HCT116 (cell line): ENCODE measurements around the gene YIPF2. TPM values are rescaled to one million over a fixed set of nuclear protein-coding genes. Genes with fewer than 3 reads are reported as not detected.
A peak's percentile ranks its signal among the peaks of the same experiment; 100 is the strongest.

Experiments
- ATAC-seq: fragments of 200-7000 bp; cut with Tn5 transposase; 2 replicates; pipeline ENCODE4 v1.9.1; 2020; ENCODE audit warnings: mild to moderate bottlenecking, moderate library complexity
- BruUV-seq: library from RNA; stranded (reverse); fragments of 400-500 nt; replicated peaks from 2 replicates; lab custom pipeline; 2021; lab: Mats Ljungman, UMichigan
- CTCF ChIA-PET: fragments of 300-600 bp; sonication (Branson Sonifier 250); formaldehyde crosslinking; loops from one replicate; lab custom pipeline; 2021; ENCODE audit warnings: antibody characterized with exemption; lab: Charles Lee
- POLR2A ChIA-PET: fragments of 300-600, 350-600 bp; sonication (Branson Sonifier 250); formaldehyde crosslinking; loops from one replicate; lab custom pipeline; 2021; ENCODE audit warnings: antibody characterized with exemption; lab: Charles Lee
- RAD21 ChIA-PET, 2 experiments: fragments of 300-600 bp; sonication (Branson Sonifier 250); formaldehyde crosslinking; loops; one replicate each; lab custom pipeline; 2023; ENCODE audit warnings: low total read pairs in 2 of 2; ENCODE audit not compliant: uncharacterized antibody in 2 of 2, unreplicated experiment in 2 of 2, low non-redundant PET in 1 of 2; lab: Charles Lee
- DNase-seq: peaks from one replicate; pipeline ENCODE4 v3.0.0-alpha.2; 2010; ENCODE audit warnings: low read depth, low spot score
- H2AFZ ChIP-seq: fragments of 200-600 bp; shearing (Covaris generic), sonication (generic); 2 replicates; pipeline ENCODE4 v1.6.1; 2017; ENCODE audit warnings: low read depth, mixed run types, mixed read lengths, antibody characterized with exemption, low read length; ENCODE audit not compliant: poor library complexity, severe bottlenecking
- H3K27ac ChIP-seq: 2 replicates; pipeline ENCODE4 v1.5.1; 2012; ENCODE audit warnings: low read depth, low read length
- H3K27me3 ChIP-seq: fragments of 200-600 bp; sonication (generic); 2 replicates; pipeline ENCODE4 v1.6.1; 2016; ENCODE audit warnings: mixed run types, low read length, mixed read lengths; ENCODE audit not compliant: insufficient read depth
- H3K36me3 ChIP-seq, 2 experiments: fragments of 200-500 bp in 1 of 2; fragments of 200-600 bp in 1 of 2; sonication (Bioruptor generic) in 1 of 2; sonication (generic) in 1 of 2; 2 replicates each; pipeline versions ENCODE4 v1.5.1 to v1.6.1; 2014 to 2016; ENCODE audit warnings: low read length in 2 of 2, inconsistent platforms in 1 of 2, mixed read lengths in 1 of 2, mixed run types in 1 of 2; ENCODE audit not compliant: insufficient read depth in 2 of 2, control insufficient read depth in 1 of 2
- H3K4me1 ChIP-seq, 2 experiments: fragments of 200-600 bp in 1 of 2; sonication (generic) in 1 of 2; 2 replicates each; pipeline versions ENCODE4 v1.5.1 to v1.6.1; 2012 to 2017; ENCODE audit warnings: low read length in 2 of 2, inconsistent platforms in 1 of 2, mild to moderate bottlenecking in 1 of 2, mixed read lengths in 1 of 2, mixed run types in 1 of 2, moderate library complexity in 1 of 2; ENCODE audit not compliant: insufficient read depth in 2 of 2, control insufficient read depth in 1 of 2
- H3K4me2 ChIP-seq: fragments of 200-600 bp; sonication (generic); 2 replicates; pipeline ENCODE4 v1.6.1; 2017; ENCODE audit warnings: mixed run types, low read length, mixed read lengths
- H3K4me3 ChIP-seq, 2 experiments: fragments of 200-600 bp in 1 of 2; sonication (generic) in 1 of 2; replicated peaks in 1 of 2; 2 replicates each; pipeline ENCODE4 v1.5.1; 2011 to 2016; ENCODE audit warnings: low read length in 2 of 2, control low read depth in 1 of 2, low read depth in 1 of 2, mild to moderate bottlenecking in 1 of 2, mixed read lengths in 1 of 2, mixed run types in 1 of 2
- H3K79me2 ChIP-seq: fragments of 200-600 bp; sonication (generic); 2 replicates; pipeline ENCODE4 v1.6.1; 2017; ENCODE audit warnings: mild to moderate bottlenecking, mixed run types, low read length, moderate library complexity, mixed read lengths; ENCODE audit not compliant: insufficient read depth
- H3K9ac ChIP-seq: fragments of 200-600 bp; sonication (generic); 2 replicates; pipeline ENCODE4 v1.6.1; 2016; ENCODE audit warnings: low read length, mixed read lengths
- H3K9me2 ChIP-seq: fragments of 200-600 bp; sonication (generic), shearing (Covaris generic); 2 replicates; pipeline ENCODE4 v1.6.1; 2017; ENCODE audit warnings: mixed run types, mild to moderate bottlenecking, moderate library complexity; ENCODE audit not compliant: insufficient read depth
- H3K9me3 ChIP-seq, 2 experiments: fragments of 200-500 bp in 1 of 2; fragments of 200-600 bp in 1 of 2; sonication (Bioruptor generic) in 1 of 2; sonication (generic) in 1 of 2; 2 replicates each; pipeline ENCODE4 v1.6.1; 2014 to 2017; ENCODE audit warnings: low read length in 2 of 2, mixed read lengths in 2 of 2, inconsistent platforms in 1 of 2, low read depth in 1 of 2, mild to moderate bottlenecking in 1 of 2, mixed run types in 1 of 2, moderate library complexity in 1 of 2; ENCODE audit not compliant: control insufficient read depth in 1 of 2, insufficient read depth in 1 of 2
- H4K20me1 ChIP-seq: fragments of 200-600 bp; sonication (generic), shearing (Covaris generic); 2 replicates; pipeline ENCODE4 v1.6.1; 2017; ENCODE audit warnings: mixed run types, mild to moderate bottlenecking, moderate library complexity; ENCODE audit not compliant: insufficient read depth
- JUND ChIP-seq: IDR thresholded peaks from 2 replicates; pipeline ENCODE4 v1.6.1; 2012
- SIN3A ChIP-seq: IDR thresholded peaks from 2 replicates; pipeline ENCODE4 v1.6.1; 2012; ENCODE audit warnings: low read depth
- SP1 ChIP-seq: IDR thresholded peaks from 2 replicates; pipeline ENCODE4 v1.6.1; 2012; ENCODE audit warnings: low read depth
- SRF ChIP-seq: IDR thresholded peaks from 2 replicates; pipeline ENCODE4 v1.6.1; 2012; ENCODE audit warnings: low read depth
- TCF7L2 ChIP-seq: IDR thresholded peaks from 2 replicates; pipeline ENCODE4 v1.7.0; 2011; ENCODE audit warnings: borderline replicate concordance, inconsistent platforms; ENCODE audit not compliant: insufficient read depth, insufficient read length; ENCODE audit errors: extremely low read depth
- ZFX ChIP-seq: fragments of 450-650 bp; IDR thresholded peaks from 2 replicates; pipeline ENCODE4 v1.6.1; 2017
- intact Hi-C: fragments of 100-400 bp; cut with micrococcal nuclease; formaldehyde crosslinking; loops from 2 replicates; pipeline ENCODE4 v1.10.0; 2022
- total RNA-seq: library from RNA; stranded (reverse); gene quantifications from one replicate; pipeline ENCODE4 v1.2.1, GENCODE V29; 2021; ENCODE audit not compliant: unreplicated experiment
- TF ChIP-seq, protein P1 (sequence below), 3 experiments: fragments of 200-600 bp in 1 of 3; sonication (generic) in 1 of 3; IDR thresholded peaks in 2 of 3; conservative IDR thresholded peaks in 1 of 3; 2 replicates each; pipeline ENCODE4 v1.5.1; 2012 to 2017; ENCODE audit warnings: low read depth in 2 of 3, low read length in 2 of 3, antibody characterized with exemption in 1 of 3, borderline replicate concordance in 1 of 3, control low read depth in 1 of 3, mild to moderate bottlenecking in 1 of 3, mixed read lengths in 1 of 3, mixed run types in 1 of 3, moderate library complexity in 1 of 3; ENCODE audit not compliant: insufficient read depth in 1 of 3
- TF ChIP-seq, protein P2 (sequence below): IDR thresholded peaks from 2 replicates; pipeline ENCODE4 v1.6.1; 2011; ENCODE audit warnings: mild to moderate bottlenecking, low read length, moderate library complexity; ENCODE audit not compliant: insufficient replicate concordance; ENCODE audit errors: extremely low read depth

Gene YIPF2
- total RNA-seq, 1 experiment from 2014 or later: 44.7 TPM

DNA sequence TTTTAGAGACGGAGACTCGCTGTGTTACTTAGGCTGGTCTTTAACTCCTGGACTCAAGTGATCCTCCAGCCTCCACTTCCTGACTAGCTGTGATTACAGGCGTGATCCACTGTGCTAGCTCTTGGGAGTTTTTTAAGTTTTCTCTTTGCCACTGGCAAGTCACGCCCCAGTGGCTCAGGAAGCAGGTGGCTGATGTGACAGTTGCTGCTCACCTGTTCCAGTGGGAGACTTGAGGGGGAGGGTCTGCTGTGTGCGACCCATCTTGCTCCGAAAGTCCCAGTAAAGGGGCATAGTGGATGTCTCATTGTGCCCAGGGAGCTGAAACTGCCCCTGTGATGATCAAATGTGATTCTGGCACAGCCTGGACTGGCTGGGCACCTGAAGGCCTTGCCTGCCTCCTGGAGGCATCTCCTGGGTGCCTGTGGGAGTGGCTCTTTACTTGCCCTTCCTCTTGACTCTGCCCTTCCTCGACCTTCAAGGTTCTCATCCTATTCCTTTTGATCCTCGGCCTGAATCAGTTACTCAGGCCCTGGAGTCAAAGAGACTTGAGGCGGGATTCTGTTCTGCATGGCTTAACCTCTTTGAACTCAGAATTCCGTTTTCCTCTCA lies 40.2 kb upstream of the YIPF2 start:
- no peak for DNase-seq
- ChIA-PET RAD21 (no interaction called here), CTCF (interaction anchor here (0.8 kb wide), 1 partner anchor 32 kb away, joined by 3 read pairs; no protein-coding TSS in a partner anchor), POLR2A (interaction anchor here (1.5 kb wide), 1 partner anchor 27 kb away, joined by 4 read pairs; no protein-coding TSS in a partner anchor)
- H3K9me2 ChIP-seq: no peaks in the 10 kb centered on the region
- intact Hi-C loops: no loop called here
- TF ChIP-seq, protein P1, sequence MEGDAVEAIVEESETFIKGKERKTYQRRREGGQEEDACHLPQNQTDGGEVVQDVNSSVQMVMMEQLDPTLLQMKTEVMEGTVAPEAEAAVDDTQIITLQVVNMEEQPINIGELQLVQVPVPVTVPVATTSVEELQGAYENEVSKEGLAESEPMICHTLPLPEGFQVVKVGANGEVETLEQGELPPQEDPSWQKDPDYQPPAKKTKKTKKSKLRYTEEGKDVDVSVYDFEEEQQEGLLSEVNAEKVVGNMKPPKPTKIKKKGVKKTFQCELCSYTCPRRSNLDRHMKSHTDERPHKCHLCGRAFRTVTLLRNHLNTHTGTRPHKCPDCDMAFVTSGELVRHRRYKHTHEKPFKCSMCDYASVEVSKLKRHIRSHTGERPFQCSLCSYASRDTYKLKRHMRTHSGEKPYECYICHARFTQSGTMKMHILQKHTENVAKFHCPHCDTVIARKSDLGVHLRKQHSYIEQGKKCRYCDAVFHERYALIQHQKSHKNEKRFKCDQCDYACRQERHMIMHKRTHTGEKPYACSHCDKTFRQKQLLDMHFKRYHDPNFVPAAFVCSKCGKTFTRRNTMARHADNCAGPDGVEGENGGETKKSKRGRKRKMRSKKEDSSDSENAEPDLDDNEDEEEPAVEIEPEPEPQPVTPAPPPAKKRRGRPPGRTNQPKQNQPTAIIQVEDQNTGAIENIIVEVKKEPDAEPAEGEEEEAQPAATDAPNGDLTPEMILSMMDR (IDR thresholded peaks at IDR 0.05 in 2 of 3, conservative IDR thresholded peaks at IDR 0.05 in 1 of 3; ENCODE audit: borderline replicate concordance in 1 of 3, insufficient read depth in 1 of 3, low read depth in 2 of 3, low read length in 2 of 3): 0 out of 6 replicates have a peak, but pooled peaks of 1 of the 3 experiments have one; percentile 7
- no peak for TF ChIP-seq ZFX
- peak; percentile 46 for TF ChIP-seq TCF7L2
- peak overlapping the region; percentile 17; the same call in 1 of the 2 replicates for H3K27ac ChIP-seq
- H3K9ac ChIP-seq: no peak overlapping the region
- no peak overlapping the region for H3K4me3 ChIP-seq
- H3K36me3 ChIP-seq: peaks cover 0 to 10% of the 10 kb centered on the region in 2 experiments; a peak in 1 of 4 replicates
- H3K27me3 ChIP-seq: no peaks in the 10 kb centered on the region
- H3K4me2 ChIP-seq: no peak overlapping the region
- peak; percentile 46; the same call in 1 of the 2 replicates for ATAC-seq
- peaks cover 11 to 22% of the 10 kb centered on the region in 2 experiments for H3K4me1 ChIP-seq
- H2AFZ ChIP-seq: no peak overlapping the region
- H4K20me1 ChIP-seq: peaks cover 13% of the 10 kb centered on the region; the same call in 1 of the 2 replicates
- H3K79me2 ChIP-seq: peaks cover 95% of the 10 kb centered on the region
- H3K9me3 ChIP-seq: no peaks in the 10 kb centered on the region
- BruUV-seq: no TSS peak

DNA sequence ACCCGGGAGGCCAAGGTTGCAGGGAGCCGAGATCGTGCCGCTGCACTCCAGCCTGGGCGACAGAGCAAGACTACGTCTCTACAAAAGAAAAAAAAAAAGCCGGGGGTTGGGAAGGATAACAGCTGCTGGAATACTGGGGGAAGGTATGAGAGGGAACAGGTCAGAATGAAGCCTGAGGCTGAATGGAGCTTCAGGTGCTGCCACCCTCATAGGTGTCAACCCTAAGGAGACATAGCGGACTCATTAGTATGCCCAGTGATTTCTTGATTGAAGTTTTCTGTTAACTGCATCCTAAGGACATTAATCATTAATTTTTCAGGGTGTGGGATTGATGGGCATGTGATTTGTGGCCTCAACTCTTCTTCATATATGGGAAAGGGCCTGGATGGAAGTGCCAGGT lies 38.4 kb upstream of the YIPF2 start:
- Histone ChIP-seq H4K20me1 (peaks cover 13% of the 10 kb centered on the region; the same call in 1 of the 2 replicates), H3K27me3 (no peaks in the 10 kb centered on the region), H2AFZ (no peak overlapping the region), H3K79me2 (peaks cover 98% of the 10 kb centered on the region), H3K9me2 (no peaks in the 10 kb centered on the region), H3K4me1 (peaks cover 25 to 39% of the 10 kb centered on the region in 2 experiments), H3K9me3 (no peaks in the 10 kb centered on the region), H3K4me2 (no peak overlapping the region), H3K36me3 (peaks cover under 1 to 6% of the 10 kb centered on the region in 2 experiments; a peak in 2 of 4 replicates), H3K9ac (no peak overlapping the region), H3K4me3 (no peak overlapping the region), H3K27ac (no peak overlapping the region)
- ATAC-seq (no peak), DNase-seq (no peak)
- no peak for TF ChIP-seq SRF
- TF ChIP-seq, protein P1 (IDR thresholded peaks at IDR 0.05 in 2 of 3, conservative IDR thresholded peaks at IDR 0.05 in 1 of 3; ENCODE audit: borderline replicate concordance in 1 of 3, insufficient read depth in 1 of 3, low read depth in 2 of 3, low read length in 2 of 3): no peak
- TF ChIP-seq, protein P2, sequence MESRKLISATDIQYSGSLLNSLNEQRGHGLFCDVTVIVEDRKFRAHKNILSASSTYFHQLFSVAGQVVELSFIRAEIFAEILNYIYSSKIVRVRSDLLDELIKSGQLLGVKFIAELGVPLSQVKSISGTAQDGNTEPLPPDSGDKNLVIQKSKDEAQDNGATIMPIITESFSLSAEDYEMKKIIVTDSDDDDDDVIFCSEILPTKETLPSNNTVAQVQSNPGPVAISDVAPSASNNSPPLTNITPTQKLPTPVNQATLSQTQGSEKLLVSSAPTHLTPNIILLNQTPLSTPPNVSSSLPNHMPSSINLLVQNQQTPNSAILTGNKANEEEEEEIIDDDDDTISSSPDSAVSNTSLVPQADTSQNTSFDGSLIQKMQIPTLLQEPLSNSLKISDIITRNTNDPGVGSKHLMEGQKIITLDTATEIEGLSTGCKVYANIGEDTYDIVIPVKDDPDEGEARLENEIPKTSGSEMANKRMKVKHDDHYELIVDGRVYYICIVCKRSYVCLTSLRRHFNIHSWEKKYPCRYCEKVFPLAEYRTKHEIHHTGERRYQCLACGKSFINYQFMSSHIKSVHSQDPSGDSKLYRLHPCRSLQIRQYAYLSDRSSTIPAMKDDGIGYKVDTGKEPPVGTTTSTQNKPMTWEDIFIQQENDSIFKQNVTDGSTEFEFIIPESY: no peak
- TF ChIP-seq JUND: no peak
- no peak for TF ChIP-seq SIN3A
- TF ChIP-seq SP1: no peak
- intact Hi-C loops: no loop called here
- POLR2A ChIA-PET: interaction anchor here (0.6 to 0.9 kb wide), 2 partner anchors 27 to 463 kb away, joined by 3 read pairs; no protein-coding TSS in a partner anchor
- CTCF ChIA-PET: interaction anchor here (1.1 kb wide), 1 partner anchor 25 kb away, joined by 4 read pairs; no protein-coding TSS in a partner anchor
- no TSS peak for BruUV-seq
- RAD21 ChIA-PET: no interaction called here
